GM21576 (cell line): ENCODE measurements around the gene MIB1.

Source experiments
- ATAC-seq: cut with Tn5 transposase; IDR thresholded peaks from one replicate; pipeline ENCODE4 v1.9.1; 2021; ENCODE audit warnings: mild to moderate bottlenecking, moderate library complexity; ENCODE audit not compliant: unreplicated experiment

The MIB1 gene

GRCh38 chr18:21868770-21869169 is 128.2 kb downstream of the MIB1 start:
- ATAC-seq = no peak

DNA sequence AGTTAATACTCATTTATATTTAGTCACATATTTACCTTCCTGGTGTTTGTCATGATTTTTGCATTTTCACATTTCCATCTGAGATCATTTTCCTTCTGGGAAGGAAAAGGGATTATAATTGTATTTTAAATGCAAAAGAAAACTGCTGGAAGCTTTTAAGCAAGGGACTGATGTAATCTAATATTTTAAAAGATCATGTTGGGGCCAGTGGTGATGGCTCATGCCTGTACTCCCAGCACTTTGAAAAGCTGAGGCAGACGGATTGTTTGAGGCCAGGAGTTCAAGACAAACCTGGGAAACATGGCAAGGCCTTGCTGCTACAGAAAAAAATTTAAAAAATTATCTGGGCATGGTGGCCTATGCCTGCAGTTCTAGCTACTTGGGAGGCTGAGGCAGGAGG is 149.0 kb downstream of the MIB1 start:
- ATAC-seq = no peak

- ATAC-seq = no peak
Observed at GRCh38 chr18:21894619-21895367, 154.2 kb downstream of the MIB1 start.

DNA sequence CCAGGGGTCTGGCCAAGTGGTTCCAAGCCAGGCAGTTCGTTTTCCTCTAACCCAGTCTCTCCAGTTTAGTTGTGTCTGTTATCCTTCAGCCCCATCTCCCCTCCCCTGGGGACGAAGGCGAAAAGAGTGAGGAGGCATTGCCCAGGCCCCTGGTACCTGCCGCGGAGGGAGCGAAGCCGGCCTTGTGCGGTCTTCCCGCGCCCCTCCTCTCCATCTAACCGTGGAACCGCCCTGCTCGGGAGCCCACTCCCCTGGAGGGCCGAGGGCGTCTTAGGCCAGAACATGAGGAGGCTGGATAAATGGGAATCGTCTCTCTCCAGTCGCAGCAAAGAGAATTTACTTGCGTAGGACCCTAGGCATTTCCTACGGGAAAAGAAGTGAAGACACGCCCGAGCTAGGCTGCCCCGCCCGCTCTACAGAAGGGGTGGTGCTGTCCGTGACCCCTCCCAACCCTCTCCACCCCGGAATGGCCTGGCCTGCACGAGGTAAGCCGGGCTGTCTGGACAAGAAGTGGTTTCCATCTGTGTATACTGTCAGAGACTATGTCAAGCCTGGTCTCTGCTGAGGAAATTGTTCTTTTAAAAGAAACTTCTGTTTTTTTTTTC is 156.2 kb downstream of the MIB1 start:
- no peak for ATAC-seq

DNA sequence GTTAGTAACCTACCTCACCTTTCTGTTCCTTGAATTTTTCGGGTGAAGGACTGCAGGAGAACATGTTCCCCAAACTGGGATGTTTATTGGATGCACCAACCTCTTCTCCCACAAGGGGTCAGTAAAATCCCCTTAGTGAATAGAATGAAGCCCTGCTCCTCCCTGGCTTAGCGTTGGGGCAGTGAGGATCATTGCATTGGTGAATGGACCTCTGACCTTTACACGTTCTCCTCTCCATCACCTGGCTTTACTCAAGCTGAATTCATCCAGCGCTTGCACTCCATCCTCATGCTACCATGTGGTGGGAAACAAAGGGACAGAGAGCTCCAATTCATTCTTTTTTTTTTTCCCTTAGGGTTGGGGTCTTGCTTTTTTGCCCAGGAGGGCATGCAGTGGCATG is 157.2 kb downstream of the MIB1 start:
- peak; percentile 73 for ATAC-seq

- no peak for ATAC-seq
Observed at GRCh38 chr18:21900605-21901352, 160.2 kb downstream of the MIB1 start.

GRCh38 chr18:21901423-21901945 is 160.9 kb downstream of the MIB1 start:
- no peak for ATAC-seq

GRCh38 chr18:21903709-21904108 is 163.1 kb downstream of the MIB1 start:
- no peak for ATAC-seq

DNA sequence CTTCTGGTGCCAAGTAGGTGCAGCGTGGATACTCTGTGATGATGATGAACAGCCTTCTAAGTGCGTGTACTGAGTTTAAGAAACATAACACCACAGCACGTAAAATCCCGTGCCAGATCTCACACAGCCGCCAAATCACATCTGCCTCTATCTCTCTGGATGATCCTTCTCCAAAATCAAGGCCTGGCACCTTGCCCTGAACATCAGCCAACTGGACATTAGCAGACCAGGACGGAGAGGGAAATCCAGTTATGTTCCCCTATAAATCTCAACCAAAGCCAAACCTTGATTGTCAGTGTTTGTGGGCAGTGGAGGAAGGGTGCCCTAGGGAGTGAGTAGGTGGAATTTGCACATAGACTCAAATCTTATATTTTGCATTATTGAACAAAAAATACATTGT is 164.3 kb downstream of the MIB1 start:
- no peak for ATAC-seq

DNA sequence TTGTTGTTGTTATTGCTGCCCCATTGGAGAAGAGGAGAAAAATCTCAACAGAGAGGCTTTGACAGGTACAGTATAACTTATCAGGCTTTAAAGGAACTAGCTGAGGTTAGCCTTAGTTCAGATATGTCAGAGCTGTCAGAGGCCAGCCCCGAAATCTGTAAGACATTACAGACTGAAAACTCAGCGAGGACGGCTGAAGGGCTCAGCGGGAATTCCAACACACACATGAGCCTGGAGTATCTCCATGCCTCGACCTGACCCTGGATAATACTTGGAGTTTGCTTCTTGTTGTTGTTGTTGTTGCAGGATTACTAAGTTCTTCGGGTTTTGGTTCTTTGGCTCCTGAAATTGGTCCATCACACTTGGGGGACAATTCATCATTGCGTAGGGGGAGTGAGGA is 166.9 kb downstream of the MIB1 start:
- no peak for ATAC-seq

- no peak for ATAC-seq
Observed at GRCh38 chr18:21908711-21909110, 168.1 kb downstream of the MIB1 start.

- ATAC-seq = no peak
Observed at GRCh38 chr18:21910906-21911305, 170.3 kb downstream of the MIB1 start.

- ATAC-seq = no peak
Observed at GRCh38 chr18:21911551-21911950, 171.0 kb downstream of the MIB1 start.

- no peak for ATAC-seq
Observed at GRCh38 chr18:21912339-21913239, 172.0 kb downstream of the MIB1 start.

DNA sequence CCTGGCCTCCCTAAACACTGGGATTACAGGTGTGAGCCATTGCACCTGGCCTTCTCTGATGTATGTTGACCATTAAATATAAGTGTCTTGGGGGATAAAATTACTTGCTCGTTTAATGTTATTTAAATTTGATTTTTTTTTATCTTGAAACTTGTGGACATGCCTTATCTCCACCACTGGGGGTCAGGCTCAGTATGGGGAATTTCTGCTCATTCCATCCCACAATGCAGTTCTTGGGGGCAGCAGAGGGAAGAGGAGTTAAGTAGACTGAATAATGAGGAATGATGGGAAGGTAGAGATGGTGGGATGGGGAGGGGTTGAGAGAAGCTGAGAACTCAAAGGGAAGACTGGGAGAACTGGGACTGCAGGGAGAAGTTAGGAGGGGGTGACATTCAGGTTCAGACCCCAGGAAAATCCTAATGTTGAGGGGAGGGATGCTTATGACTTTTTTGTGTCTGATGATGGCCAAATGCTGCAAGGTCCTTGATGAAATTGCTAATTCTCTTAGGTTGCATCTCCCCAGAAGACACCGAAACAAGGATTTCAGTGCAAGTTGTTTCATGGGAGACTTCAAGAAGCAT is 174.2 kb downstream of the MIB1 start:
- ATAC-seq = no peak

GRCh38 chr18:21915546-21915945 is 175.0 kb downstream of the MIB1 start:
- no peak for ATAC-seq

DNA sequence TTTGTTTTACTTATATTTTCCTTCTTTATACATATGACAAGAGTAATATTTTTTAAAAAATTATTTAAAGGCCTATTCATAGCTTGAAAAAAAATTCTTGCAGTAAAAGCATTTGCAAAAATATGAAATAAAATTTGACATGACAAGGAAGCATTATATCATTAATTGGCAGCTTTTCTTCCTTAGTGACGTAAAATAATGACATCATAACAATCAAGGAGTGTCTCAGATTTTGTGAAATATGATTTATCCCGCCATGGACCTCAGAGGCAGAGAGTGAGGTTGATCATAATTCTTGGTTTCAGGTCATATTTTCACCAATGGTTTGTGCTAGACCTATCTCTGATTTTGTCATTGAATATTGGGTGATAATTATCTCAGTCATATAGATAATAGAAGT is 176.0 kb downstream of the MIB1 start:
- ATAC-seq = no peak

DNA sequence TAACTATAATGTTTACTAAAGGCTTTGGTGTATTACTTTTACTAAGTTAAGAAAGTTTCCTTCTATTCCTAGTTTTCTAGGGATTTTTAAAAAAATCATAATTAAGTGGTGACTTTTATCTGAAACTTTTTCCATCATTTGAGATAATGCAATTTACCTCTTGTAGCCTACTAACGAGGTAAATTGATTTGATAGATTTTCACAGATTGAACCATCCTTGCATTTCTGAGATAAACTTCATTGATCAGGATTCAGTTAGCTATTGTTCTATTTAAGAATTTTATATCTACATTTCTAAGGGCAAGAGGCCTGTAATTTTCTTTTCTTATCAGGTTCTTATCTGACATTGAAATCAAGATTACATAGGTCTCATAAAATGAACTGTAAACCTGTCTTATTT is 178.1 kb downstream of the MIB1 start:
- ATAC-seq = no peak
